ENCODE measurements around the gene RAB17.

The RAB17 gene

DNA sequence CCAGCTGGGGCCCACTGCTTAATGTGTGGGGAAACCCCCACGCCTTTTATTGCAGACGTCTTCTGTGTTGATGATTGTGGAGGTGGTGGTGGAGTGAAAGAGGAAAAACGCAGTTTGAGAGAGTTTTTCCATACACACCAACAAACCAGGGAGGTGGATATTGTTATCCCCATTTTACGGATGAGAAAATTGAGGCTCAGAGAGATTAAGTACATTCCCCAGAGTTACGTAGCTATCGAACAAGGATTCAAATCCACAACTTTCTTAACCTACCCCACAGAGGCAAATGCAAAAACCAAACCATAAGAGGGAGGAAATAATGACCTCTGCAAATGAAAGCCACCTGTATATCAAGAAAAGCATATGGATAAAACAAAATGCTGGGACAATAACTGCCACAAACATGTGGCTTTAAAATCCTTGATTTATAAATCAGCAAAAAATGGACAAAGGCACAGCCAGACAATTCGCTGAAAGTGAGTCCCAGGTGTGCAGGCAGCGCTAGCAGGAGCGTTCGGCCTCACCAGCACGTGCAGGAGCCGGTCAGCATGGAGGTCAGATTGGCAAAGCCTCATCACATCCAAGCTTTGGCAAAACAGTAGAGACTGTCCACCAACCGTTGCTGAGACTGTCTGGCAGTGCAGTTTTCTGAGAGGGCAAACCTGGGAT, 12.6 kb upstream of the RAB17 start:
- no peaks in the 10 kb centered on the region for H3K36me3 ChIP-seq (ENCODE audit: insufficient read depth, low read length)
- TF ChIP-seq, protein P1, sequence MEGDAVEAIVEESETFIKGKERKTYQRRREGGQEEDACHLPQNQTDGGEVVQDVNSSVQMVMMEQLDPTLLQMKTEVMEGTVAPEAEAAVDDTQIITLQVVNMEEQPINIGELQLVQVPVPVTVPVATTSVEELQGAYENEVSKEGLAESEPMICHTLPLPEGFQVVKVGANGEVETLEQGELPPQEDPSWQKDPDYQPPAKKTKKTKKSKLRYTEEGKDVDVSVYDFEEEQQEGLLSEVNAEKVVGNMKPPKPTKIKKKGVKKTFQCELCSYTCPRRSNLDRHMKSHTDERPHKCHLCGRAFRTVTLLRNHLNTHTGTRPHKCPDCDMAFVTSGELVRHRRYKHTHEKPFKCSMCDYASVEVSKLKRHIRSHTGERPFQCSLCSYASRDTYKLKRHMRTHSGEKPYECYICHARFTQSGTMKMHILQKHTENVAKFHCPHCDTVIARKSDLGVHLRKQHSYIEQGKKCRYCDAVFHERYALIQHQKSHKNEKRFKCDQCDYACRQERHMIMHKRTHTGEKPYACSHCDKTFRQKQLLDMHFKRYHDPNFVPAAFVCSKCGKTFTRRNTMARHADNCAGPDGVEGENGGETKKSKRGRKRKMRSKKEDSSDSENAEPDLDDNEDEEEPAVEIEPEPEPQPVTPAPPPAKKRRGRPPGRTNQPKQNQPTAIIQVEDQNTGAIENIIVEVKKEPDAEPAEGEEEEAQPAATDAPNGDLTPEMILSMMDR (conservative IDR thresholded peaks at IDR 0.05; ENCODE audit: low read length) = no peak
- TF ChIP-seq EZH2phosphoT487 (IDR thresholded peaks at IDR 0.05; ENCODE audit: borderline replicate concordance) = no peak
- H3K9me3 ChIP-seq (ENCODE audit: insufficient read depth, low read depth, low read length) = no peaks in the 10 kb centered on the region
- H4K20me1 ChIP-seq (ENCODE audit: insufficient read depth, low read length, poor library complexity, severe bottlenecking) = no peaks in the 10 kb centered on the region
- H3K9me2 ChIP-seq (replicated peaks; ENCODE audit: low read depth, low read length) = no peaks in the 10 kb centered on the region
- H3K4me3 ChIP-seq (ENCODE audit: low read length, poor library complexity, severe bottlenecking) = peak overlapping the region; percentile 62
- H3K4me2 ChIP-seq (ENCODE audit: low read depth, low read length, poor library complexity, severe bottlenecking) = peak overlapping the region; percentile 68
- H3K79me2 ChIP-seq (ENCODE audit: insufficient read depth, low read length) = no peaks in the 10 kb centered on the region
- peaks cover 45% of the 10 kb centered on the region for H3K4me1 ChIP-seq (ENCODE audit: insufficient read depth, low read length, poor library complexity, severe bottlenecking)
- no peaks in the 10 kb centered on the region for H3K27me3 ChIP-seq (ENCODE audit: insufficient read depth, low read length, poor library complexity, severe bottlenecking)
- H2AFZ ChIP-seq (ENCODE audit: low read length) = 0 out of 2 replicates have a peak overlapping the region, but pooled peaks have one; percentile 9
- peak overlapping the region; percentile 61 for H3K9ac ChIP-seq (ENCODE audit: low read depth, low read length, poor library complexity, severe bottlenecking)
- H3F3A ChIP-seq (ENCODE audit: low read depth) = no peaks in the 10 kb centered on the region

DNA sequence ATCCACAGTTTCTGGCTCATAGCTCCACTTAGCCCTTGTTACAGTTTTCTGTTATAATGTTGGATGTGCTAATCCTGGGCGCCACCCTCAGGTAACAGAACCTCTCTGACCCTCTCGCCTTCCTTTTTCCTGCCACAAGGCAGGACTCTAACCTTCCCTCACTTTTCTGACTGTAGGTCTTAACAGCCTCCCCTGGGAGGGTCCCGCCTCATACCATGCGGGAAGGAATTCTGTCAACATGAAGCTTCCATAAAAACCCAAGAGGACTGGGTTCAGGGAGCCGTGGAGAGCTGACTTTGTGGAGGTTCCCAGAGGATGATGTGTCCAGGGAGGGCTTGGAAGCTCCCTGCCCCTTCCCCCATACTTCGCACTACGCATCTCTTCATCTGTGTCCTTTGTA, 11.9 kb upstream of the RAB17 start:
- H3K27me3 ChIP-seq (ENCODE audit: insufficient read depth, low read length, poor library complexity, severe bottlenecking) = no peaks in the 10 kb centered on the region
- no peak for TF ChIP-seq EZH2phosphoT487 (IDR thresholded peaks at IDR 0.05; ENCODE audit: borderline replicate concordance)
- TF ChIP-seq, protein P1 (conservative IDR thresholded peaks at IDR 0.05; ENCODE audit: low read length) = no peak; the same call in none of the 2 replicates
- H4K20me1 ChIP-seq (ENCODE audit: insufficient read depth, low read length, poor library complexity, severe bottlenecking) = no peaks in the 10 kb centered on the region
- no peaks in the 10 kb centered on the region for H3K9me3 ChIP-seq (ENCODE audit: insufficient read depth, low read depth, low read length)
- H2AFZ ChIP-seq (ENCODE audit: low read length) = peak overlapping the region; percentile 13; the same call in 1 of the 2 replicates
- H3K9ac ChIP-seq (ENCODE audit: low read depth, low read length, poor library complexity, severe bottlenecking) = peak overlapping the region; percentile 61
- H3K36me3 ChIP-seq (ENCODE audit: insufficient read depth, low read length) = no peaks in the 10 kb centered on the region
- no peaks in the 10 kb centered on the region for H3F3A ChIP-seq (ENCODE audit: low read depth)
- no peaks in the 10 kb centered on the region for H3K9me2 ChIP-seq (replicated peaks; ENCODE audit: low read depth, low read length)
- no peak overlapping the region for H3K4me3 ChIP-seq (ENCODE audit: low read length, poor library complexity, severe bottlenecking)
- no peaks in the 10 kb centered on the region for H3K79me2 ChIP-seq (ENCODE audit: insufficient read depth, low read length)
- H3K4me2 ChIP-seq (ENCODE audit: low read depth, low read length, poor library complexity, severe bottlenecking) = peak overlapping the region; percentile 68
- peaks cover 45% of the 10 kb centered on the region for H3K4me1 ChIP-seq (ENCODE audit: insufficient read depth, low read length, poor library complexity, severe bottlenecking)

DNA sequence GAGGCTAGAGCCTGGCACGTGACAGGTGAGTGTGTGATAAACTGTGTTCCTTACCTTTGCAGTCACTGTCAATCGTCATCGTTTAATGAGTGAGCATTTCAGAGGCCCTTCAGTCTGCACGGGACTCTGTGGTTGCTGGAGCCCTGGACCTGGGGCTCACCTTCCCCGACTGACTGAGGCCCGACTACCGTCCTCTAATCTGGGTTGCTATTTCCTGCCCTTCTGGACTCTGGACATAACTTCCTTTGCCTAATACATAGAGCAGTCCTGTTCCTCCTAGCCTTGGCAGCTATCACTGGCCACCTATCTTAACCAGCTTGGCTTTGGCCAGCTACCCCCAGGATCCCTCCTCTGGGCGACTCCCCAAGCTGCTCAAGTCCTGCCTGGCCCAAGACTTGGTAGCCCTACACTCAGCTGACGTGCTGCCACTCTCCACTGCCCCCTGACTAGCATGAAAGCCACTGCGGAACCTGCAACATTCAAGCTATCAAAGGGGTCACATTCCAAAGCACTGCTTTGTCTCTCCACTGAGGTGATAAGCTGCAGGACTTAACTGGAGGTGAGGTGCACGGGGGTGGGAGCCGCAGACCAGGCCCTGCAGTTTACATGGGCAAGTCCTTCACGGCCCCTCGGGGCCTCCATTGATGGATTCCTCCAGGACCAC, 11.1 kb upstream of the RAB17 start:
- TF ChIP-seq, protein P1 (conservative IDR thresholded peaks at IDR 0.05; ENCODE audit: low read length) = peak; percentile 53; the same call in 1 of the 2 replicates
- TF ChIP-seq EZH2phosphoT487 (IDR thresholded peaks at IDR 0.05; ENCODE audit: borderline replicate concordance) = no peak
- peak overlapping the region; percentile 68 for H3K4me2 ChIP-seq (ENCODE audit: low read depth, low read length, poor library complexity, severe bottlenecking)
- H4K20me1 ChIP-seq (ENCODE audit: insufficient read depth, low read length, poor library complexity, severe bottlenecking) = no peaks in the 10 kb centered on the region
- no peaks in the 10 kb centered on the region for H3F3A ChIP-seq (ENCODE audit: low read depth)
- peaks cover 44% of the 10 kb centered on the region for H3K4me1 ChIP-seq (ENCODE audit: insufficient read depth, low read length, poor library complexity, severe bottlenecking)
- no peaks in the 10 kb centered on the region for H3K36me3 ChIP-seq (ENCODE audit: insufficient read depth, low read length)
- no peaks in the 10 kb centered on the region for H3K9me2 ChIP-seq (replicated peaks; ENCODE audit: low read depth, low read length)
- H3K4me3 ChIP-seq (ENCODE audit: low read length, poor library complexity, severe bottlenecking) = no peak overlapping the region
- H3K9ac ChIP-seq (ENCODE audit: low read depth, low read length, poor library complexity, severe bottlenecking) = peak overlapping the region; percentile 18
- H3K79me2 ChIP-seq (ENCODE audit: insufficient read depth, low read length) = no peaks in the 10 kb centered on the region
- no peaks in the 10 kb centered on the region for H3K27me3 ChIP-seq (ENCODE audit: insufficient read depth, low read length, poor library complexity, severe bottlenecking)
- H2AFZ ChIP-seq (ENCODE audit: low read length) = 0 out of 2 replicates have a peak overlapping the region, but pooled peaks have one; percentile 35
- no peaks in the 10 kb centered on the region for H3K9me3 ChIP-seq (ENCODE audit: insufficient read depth, low read depth, low read length)
